Lower lobe of right lung (tissue), 2 donors: Measurements from ENCODE around the gene TBCK. TPM values are rescaled to one million over a fixed set of nuclear protein-coding genes. Genes with fewer than 3 reads are reported as not detected.

Experiments used
- ATAC-seq, 2 donors: fragments of 200-7000 bp; cut with Tn5 transposase; one replicate each; pipeline ENCODE4 v1.9.1; 2020 to 2022; ENCODE audit warnings: mild to moderate bottlenecking in 2 of 2, moderate library complexity in 2 of 2
- DNase-seq: peaks from one replicate; pipeline ENCODE4 v3.0.0-alpha.2; 2020
- H3K27ac ChIP-seq: fragments of 200-600 bp; one replicate; pipeline ENCODE4 v1.8.0; 2022
- H3K27me3 ChIP-seq: fragments of 200-600 bp; one replicate; pipeline ENCODE4 v1.8.0; 2022; ENCODE audit warnings: low read depth
- H3K36me3 ChIP-seq: fragments of 200-600 bp; one replicate; pipeline ENCODE4 v1.8.0; 2022; ENCODE audit warnings: mild to moderate bottlenecking
- H3K4me1 ChIP-seq: fragments of 200-600 bp; one replicate; pipeline ENCODE4 v1.8.0; 2022
- H3K4me3 ChIP-seq: fragments of 200-600 bp; one replicate; pipeline ENCODE4 v1.8.0; 2022; ENCODE audit warnings: mild to moderate bottlenecking
- H3K9me3 ChIP-seq: fragments of 200-600 bp; one replicate; pipeline ENCODE4 v1.8.0; 2022
- intact Hi-C: fragments of 100-400 bp; cut with DNase I; formaldehyde crosslinking; loops from one replicate; pipeline ENCODE4 v1.11.0; 2022
- total RNA-seq: library from RNA; stranded (reverse); fragmentation: NEBNext Ultra II Directional; extraction: Animal tissue kit (Norgen Biotek cat#: 25700); gene quantifications from one replicate; pipeline ENCODE4 v1.2.1, GENCODE V29; 2021
- TF ChIP-seq, protein P1 (sequence below): fragments of 200-600 bp; IDR thresholded peaks from one replicate; pipeline ENCODE4 v1.8.0; 2022; ENCODE audit warnings: antibody characterized with exemption, mild to moderate bottlenecking
- donor health status: DM: no; HTN: yes; CAD: no; lungs with severe emphysema.

Gene TBCK
- total RNA-seq, 1 donor from 2014 or later, result 45.7 TPM

DNA sequence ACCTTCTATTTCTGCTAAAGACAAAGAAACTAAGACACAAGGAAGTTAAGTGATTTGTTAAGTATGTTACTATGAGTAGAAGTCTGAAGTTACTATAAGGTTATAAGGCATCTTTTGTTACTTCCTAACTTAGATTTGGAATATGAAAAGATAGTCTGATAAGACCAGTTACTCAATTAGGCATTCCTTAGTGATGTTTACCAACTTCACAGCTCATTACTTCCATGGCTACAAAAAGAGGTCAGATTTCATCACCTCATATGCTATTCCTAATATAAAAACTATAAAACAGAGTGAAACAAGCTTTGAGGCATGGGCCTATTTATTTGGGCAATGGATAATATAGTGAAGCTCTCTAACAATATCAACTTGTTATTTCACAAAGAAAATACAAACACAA is 143.1 kb downstream of the TBCK start:
- Histone ChIP-seq H3K4me1 (no peaks in the 10 kb centered on the region), H3K9me3 (no peaks in the 10 kb centered on the region), H3K27ac (no peak overlapping the region), H3K27me3 (no peaks in the 10 kb centered on the region), H3K4me3 (no peak overlapping the region), H3K36me3 (peaks cover 10% of the 10 kb centered on the region)
- ATAC-seq (no peak), DNase-seq (no peak)
- TF ChIP-seq, protein P1, sequence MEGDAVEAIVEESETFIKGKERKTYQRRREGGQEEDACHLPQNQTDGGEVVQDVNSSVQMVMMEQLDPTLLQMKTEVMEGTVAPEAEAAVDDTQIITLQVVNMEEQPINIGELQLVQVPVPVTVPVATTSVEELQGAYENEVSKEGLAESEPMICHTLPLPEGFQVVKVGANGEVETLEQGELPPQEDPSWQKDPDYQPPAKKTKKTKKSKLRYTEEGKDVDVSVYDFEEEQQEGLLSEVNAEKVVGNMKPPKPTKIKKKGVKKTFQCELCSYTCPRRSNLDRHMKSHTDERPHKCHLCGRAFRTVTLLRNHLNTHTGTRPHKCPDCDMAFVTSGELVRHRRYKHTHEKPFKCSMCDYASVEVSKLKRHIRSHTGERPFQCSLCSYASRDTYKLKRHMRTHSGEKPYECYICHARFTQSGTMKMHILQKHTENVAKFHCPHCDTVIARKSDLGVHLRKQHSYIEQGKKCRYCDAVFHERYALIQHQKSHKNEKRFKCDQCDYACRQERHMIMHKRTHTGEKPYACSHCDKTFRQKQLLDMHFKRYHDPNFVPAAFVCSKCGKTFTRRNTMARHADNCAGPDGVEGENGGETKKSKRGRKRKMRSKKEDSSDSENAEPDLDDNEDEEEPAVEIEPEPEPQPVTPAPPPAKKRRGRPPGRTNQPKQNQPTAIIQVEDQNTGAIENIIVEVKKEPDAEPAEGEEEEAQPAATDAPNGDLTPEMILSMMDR, result no peak
- intact Hi-C loops, result no loop called here

DNA sequence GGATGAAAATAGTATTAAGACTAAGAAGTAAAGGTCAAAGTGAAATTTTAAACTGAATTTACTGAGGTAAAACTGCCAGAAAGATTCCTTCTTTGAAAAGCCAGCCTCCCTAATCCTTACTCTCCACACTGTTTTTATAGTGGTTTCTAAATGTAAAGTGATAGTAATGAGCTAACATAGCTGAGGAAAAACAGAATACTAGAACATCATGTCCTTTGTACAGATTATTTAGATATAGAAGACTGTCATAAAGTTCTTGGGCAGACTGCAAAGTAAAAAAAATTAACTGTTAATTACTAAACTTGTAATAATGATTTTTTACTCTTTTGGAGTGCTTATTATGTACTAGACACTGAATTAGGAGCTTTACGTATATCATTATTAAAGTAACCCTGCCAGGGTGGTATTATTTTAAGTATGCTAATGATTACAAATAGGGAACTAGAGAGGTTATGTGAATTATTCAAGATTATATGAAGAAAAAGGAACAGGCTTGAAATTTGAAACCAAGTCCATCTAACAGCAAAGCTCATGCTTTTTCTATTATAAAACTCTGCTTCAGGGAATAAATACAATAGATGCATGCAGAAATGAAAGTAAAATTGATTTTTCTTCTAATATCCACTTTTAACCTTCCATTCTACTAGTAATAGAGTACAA is 150.5 kb downstream of the TBCK start:
- intact Hi-C loops, result no loop called here
- no peak overlapping the region for H3K27ac ChIP-seq
- ATAC-seq (no peak), DNase-seq (no peak)
- TF ChIP-seq, protein P1, result no peak
- no peaks in the 10 kb centered on the region for H3K4me1 ChIP-seq
- H3K4me3 ChIP-seq, result no peak overlapping the region
- peaks cover 6% of the 10 kb centered on the region for H3K36me3 ChIP-seq
- H3K9me3 ChIP-seq, result no peaks in the 10 kb centered on the region
- H3K27me3 ChIP-seq, result no peaks in the 10 kb centered on the region

DNA sequence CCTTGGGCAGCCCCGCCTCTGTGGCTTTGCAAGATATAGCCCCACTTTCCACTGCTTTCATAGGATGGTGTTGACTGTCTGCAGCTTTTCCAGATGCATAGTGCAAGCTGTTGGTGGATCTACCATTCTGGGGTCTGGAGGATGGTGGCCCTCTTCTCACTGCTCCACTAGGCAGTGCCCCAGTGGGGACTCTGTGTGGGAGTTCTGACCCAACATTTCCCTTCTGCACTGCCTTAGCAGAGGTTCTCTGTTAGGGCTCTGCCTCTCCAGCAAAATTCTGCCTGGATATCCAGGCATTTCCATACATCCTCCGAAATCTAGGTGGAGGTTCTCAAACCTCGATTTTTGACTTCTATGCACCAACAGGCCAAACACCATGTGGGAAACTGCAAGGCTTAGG is 153.7 kb downstream of the TBCK start:
- DNase-seq, result no peak

DNA sequence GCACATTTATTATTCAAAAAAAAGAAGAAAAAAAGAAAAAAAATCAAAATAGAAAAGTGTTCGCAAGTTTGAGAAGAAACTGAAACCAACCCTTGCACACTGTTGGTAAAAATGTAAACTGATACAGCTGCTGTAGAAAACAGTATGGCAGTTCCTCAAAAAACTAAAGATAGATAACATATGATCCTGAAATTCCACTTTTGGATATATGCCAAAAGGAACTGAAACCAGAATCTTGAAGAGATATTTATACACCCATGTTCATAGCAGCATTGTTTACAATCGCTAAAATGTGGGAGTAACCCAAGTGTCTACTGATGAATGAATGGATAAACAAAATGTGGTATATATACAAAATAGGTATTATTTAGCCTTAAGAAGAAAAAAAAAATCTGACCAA is 155.4 kb downstream of the TBCK start:
- ATAC-seq (no peak), DNase-seq (no peak)
- Histone ChIP-seq H3K4me3 (no peak overlapping the region), H3K9me3 (no peaks in the 10 kb centered on the region), H3K36me3 (no peaks in the 10 kb centered on the region), H3K4me1 (no peaks in the 10 kb centered on the region), H3K27me3 (no peaks in the 10 kb centered on the region), H3K27ac (no peak overlapping the region)
- TF ChIP-seq, protein P1, result no peak
- intact Hi-C loops, result no loop called here

More for the DNA sequence above, 153.7 kb downstream of the TBCK start:
- no peak overlapping the region for H3K4me3 ChIP-seq
- H3K27ac ChIP-seq, result no peak overlapping the region
- no peaks in the 10 kb centered on the region for H3K4me1 ChIP-seq
- no peak for ATAC-seq
- no peaks in the 10 kb centered on the region for H3K9me3 ChIP-seq
- no peaks in the 10 kb centered on the region for H3K27me3 ChIP-seq
- no peaks in the 10 kb centered on the region for H3K36me3 ChIP-seq
- intact Hi-C loops, result no loop called here
- TF ChIP-seq, protein P1, result no peak

DNA sequence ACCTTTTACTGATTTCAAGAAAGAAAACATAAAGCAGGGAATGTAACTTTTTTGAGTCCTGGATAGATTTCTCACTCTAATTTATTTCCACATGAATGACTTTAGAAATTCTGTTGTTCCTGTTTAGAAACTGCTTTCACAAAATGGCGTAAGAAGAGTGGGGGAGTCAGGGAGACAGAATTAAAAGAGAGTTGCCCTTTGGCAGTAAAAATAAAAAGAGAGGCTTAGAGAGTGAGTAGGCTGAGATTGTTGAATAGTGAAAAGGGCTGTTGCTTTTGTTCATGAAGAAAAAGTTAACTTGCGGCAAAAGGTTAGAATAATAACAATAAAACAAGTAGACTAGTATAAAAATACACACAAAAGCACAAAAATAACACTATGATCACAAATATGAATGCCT is 166.1 kb downstream of the TBCK start:
- Histone ChIP-seq H3K27me3 (no peaks in the 10 kb centered on the region), H3K4me1 (no peaks in the 10 kb centered on the region), H3K9me3 (peaks cover 3% of the 10 kb centered on the region), H3K36me3 (no peaks in the 10 kb centered on the region), H3K4me3 (no peak overlapping the region), H3K27ac (no peak overlapping the region)
- no peak for DNase-seq
- TF ChIP-seq, protein P1, result no peak
- no peak for ATAC-seq
- intact Hi-C loops, result no loop called here
